Lower leg skin (tissue), 3 donors: ENCODE data around the gene TMX2.

Experiments used
- CTCF ChIP-seq, 3 donors: fragments of 450-650 bp; IDR thresholded peaks; one replicate each; pipeline ENCODE4 v1.5.1; 2016; ENCODE audit warnings: antibody characterized with exemption in 3 of 3, mild to moderate bottlenecking in 3 of 3, moderate library complexity in 2 of 3
- POLR2A ChIP-seq, 2 donors: fragments of 450-650 bp; IDR thresholded peaks; one replicate each; pipeline ENCODE4 v1.6.1; 2016 to 2017; ENCODE audit warnings: antibody characterized with exemption in 2 of 2, mild to moderate bottlenecking in 1 of 2, moderate library complexity in 1 of 2

GRCh38 chr11:57746920-57747319 is 34.5 kb downstream of the TMX2 start:
- TF ChIP-seq CTCF (IDR thresholded peaks at IDR 0.05) (no peak), POLR2A (IDR thresholded peaks at IDR 0.05) (no peak)
